Tongue (tissue), 2 donors: Measurements from ENCODE around the gene CST7. TPM values are rescaled to one million over a fixed set of nuclear protein-coding genes. Genes with fewer than 3 reads are reported as not detected.
A peak's percentile ranks its signal among the peaks of the same experiment; 100 is the strongest.

ENCODE experiments used
- DNase-seq: peaks from one replicate; pipeline ENCODE4 v3.0.0-alpha.2; 2015
- total RNA-seq: library from RNA; depleted of rRNA; stranded (reverse); fragments of >200 nt; gene quantifications from one replicate; pipeline ENCODE4 v1.2.3, GENCODE V29; 2014

CST7 gene
- total RNA-seq, 1 donor from 2014 or later: not detected

DNA sequence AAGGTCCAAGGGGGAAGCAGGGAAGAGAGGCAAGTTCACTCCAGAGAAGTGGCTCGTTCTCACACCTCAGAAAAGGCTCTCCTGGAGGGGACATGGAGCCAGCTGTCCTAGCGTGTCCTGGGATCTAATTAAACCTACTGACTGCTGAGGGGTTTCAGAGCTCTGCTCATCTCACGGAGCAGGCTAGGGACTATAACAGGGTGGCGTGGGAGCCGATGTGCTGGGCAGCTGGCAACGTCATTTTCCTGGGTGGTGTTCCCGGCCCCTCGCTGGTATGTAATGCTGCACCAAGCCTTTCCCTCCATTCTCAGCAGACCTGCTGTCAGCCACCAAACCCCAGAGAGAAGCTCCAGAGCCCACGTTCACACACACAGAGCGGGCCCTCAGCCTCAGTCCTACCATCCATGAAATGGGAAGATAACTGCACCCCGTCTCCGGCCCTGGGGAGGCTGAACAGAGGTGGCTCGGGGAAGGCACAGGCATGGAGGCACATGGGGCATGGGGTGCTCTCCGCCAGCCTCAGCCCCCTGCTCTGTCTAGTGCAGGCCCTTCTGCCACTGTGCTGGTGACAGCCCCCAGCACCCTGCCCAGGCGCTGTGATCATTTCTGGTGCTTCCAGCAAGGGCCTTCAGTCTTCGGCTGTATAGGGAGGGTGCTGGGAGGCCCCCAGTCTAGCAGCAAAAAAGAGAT is 1.9 kb downstream of the CST7 start:
- no peak for DNase-seq

DNA sequence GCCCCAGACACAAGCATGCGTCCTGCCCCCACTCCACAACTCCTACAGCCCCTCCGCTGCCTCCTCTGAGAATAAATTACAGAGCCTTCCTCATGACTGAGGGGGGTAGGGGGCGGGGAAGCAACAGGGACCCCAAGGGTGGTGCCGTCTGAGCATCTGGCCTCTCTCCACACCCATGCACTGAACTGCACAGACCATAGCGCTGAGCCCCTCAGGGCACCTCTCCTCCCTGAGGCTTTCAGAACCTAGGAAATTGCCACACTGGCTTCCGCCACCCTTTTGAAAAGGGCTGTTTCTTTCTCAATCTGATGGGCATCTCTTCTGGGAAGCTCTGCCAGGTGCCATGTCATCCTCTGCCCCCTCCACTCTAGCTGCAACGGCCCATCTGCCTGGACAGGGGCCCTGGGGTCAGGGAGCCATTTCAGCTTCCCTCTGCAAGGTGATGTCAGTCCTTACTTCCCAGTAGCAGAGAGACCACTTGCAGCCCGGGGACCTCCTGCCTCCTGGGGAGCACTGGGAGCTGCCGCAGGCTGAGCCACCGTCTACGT is 2.5 kb downstream of the CST7 start:
- DNase-seq: no peak

DNA sequence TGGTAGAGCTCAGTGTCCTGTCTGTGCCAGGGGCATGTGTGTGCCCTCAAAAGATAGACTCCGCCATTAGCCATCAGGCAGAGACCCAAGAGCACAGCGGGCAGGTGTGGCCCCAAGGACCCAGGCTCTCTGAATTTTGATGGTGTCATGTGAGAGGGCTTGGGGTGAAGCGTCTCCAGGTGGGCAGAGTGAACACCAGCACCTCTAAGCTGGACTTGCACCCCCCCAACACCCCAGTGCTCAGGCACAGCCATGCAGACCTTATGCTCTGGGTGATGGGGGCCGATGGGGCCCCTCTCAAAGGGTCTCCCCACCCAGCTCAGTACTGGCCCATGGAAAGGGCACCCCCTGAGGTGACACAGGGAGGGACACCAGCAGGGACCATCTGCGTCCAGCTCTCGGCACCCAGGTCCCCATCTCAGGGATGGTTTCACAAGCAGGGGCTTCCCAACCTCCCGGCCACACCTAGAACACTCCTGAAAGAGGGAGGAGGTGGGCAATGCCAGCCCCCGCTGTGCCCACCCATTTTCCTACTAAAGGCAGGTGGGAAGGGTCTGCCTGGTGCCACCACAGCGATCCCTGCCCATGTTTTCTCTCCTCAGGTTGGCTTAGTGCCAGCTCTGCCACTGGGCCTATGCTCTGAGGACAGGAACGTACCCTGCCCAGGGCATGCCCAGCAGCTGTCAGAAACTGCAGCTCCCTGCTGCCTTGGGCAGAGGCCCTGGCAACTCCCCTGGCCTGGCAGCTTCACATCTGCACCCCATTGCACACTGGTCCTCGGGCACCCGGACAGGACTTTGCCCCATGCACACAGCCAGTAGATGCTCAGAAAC is 3.5 kb downstream of the CST7 start:
- DNase-seq: no peak

DNA sequence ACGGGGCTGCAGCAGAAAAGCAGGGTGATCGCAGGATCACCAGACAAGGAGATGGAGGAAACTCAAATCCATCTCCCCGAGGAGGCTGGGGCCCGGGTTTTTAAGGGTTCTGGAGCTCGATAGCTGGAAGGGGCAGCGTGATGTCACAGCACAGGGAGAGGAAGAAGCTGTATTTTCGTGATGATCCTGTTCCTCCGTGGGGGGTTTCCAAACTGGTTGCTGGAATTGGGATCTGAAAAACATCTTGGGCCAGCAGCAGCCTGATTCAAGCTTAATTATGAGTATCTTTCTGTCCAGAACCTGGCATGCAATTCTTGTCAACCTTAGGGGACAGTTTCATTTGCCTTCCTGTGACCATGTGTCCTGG is 4.1 kb downstream of the CST7 start:
- no peak for DNase-seq

DNA sequence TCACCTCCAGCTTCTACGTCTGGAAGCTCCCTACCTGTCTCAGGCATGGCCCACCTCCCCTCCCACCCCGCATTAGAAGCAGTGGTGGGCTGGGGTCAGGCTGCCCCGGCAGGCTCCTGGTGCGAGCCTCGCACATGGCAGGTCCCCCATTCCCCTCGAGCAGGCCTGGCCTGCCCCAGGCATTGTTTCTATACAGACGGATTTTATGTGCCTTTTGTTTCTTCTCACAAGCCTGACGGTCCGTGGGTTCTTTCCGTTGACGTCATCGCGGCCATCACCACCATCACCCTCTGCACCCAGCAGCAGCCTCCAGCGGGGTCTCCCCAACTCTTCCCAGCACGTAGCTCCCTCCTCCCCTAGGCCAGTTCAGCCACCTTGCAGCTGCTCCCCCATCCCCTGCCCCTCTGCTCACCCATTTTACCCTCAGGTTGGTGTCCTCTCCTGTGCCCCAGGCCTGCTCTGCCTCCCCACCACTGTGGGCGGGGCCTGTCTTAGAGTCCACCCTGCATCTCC is 4.6 kb downstream of the CST7 start:
- no peak for DNase-seq

DNA sequence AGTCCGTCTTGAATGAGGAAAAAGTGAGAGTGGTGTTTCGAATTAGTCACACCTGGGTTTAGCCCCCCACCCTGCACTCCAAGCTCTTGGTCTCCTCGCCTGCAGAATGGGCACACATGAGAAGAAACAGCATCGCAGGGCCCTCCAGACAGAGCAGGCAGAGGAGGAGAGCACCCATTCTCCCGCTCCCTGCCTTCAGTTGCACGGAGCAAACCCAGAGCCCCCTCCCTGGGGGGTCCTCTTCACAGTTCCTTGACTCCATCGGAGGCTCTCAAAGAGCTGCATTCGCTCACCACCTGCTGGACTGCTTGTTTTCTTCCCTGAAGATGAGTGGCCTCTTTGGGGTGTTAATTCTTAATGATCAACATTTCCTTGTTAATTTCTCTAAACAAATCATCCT is 5.1 kb downstream of the CST7 start:
- no peak for DNase-seq

DNA sequence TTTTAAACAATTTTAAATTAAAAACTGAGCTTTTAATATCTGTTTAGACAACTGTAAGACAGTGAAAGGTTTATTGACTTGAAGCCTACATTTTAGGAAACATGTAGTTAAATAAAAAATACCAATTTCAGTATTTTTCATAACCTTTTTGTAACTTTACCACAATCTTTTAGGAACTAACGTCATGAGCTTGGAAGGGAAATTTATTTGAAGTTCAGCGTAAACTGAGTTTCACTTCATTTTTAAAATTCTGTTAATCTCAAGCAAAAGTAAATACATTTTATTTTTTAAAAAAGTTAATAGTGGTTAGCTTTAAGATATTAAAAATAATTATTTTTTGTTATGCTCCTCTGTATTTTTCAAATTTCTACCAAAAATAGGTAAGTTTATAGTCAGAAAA is 5.5 kb downstream of the CST7 start:
- no peak for DNase-seq

DNA sequence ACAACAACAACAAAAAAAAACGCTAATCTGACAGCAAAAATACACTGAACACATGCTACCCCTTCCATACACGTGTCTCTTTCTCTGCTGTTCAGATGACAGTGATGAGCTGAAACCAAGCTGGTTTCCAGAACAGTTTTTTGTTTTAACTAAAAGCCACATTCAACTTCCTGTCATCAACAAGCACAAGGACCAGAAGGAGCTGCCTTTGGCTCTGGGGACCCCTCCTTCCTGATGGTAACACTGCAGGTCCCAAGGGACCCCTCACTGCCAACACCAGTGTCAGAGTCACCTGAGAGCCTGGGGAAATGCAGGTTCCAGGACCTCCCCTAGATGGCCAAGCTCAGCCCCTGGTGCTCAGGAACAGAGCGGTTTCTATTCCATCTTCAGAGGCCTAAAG is 6.0 kb downstream of the CST7 start:
- no peak for DNase-seq

DNA sequence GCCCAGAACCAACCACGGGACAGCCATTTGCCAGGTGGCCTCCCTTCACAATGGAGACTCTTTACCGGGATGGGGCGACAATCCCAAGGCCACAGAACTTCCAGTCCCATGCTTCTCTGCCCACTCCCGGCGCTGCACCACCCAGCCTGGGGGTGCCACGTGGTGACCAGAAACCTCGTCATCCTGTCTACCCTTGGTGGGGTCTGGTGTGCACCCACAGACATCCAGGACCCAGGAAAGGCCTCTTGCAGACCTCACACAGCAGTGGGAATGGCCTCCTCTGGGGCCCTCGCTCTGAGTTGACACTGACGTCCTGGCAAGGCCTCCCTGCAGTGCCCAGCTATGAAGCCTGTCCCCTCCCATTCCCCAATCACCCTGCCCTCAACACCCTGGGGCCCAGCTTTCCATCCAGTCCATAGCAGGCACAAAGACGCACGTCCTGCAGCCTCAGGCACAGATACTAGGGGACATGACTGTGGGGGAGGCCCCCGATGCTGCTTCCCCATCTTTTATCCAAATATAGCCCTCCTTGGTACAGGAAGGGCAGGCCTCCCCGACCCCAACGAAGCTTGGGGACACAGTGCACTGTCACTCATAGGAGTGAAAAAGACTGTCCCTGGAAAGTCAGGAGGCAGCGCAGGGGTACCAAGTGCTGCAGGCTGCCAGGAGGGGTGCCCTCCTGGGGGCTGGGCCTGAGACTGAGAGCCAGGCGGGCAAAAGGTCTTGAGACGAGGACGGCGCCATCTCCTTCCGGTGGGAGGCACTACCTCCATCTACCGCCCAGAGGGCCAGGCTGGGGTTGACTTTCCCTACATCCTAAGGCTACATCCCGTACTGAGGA is 7.2 kb downstream of the CST7 start:
- DNase-seq: no peak

DNA sequence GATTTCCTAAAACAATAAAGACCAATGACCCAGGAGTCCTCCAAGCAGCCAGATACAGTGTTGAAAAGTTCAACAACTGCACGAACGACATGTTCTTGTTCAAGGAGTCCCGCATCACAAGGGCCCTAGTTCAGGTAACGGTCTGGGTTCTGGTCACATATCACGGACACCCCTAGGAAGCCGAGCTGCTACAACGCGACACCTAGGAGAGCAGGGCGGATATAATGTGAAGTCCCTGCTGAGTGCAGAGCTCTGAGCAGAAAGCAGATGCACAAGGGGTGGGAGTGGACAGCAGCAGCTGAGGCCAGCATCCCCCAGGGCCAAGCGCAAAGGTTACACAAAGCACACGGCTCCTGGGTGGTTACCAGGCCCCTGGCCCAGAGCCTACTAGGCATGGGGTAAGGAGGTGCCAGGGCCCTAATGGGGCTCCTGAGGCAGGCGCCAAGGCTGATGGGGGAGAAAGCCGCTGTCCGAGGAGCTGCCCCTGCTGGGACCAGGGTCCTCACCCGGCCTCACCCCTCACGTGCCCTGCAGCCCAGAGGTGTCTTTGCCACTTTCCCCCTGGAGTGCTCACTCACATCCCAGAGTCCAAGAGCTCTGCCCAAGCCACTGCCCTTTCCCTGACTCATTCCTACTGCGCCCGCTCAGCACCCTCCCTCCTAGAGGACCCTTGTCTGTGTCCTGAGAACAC is 8.4 kb downstream of the CST7 start:
- no peak for DNase-seq

DNA sequence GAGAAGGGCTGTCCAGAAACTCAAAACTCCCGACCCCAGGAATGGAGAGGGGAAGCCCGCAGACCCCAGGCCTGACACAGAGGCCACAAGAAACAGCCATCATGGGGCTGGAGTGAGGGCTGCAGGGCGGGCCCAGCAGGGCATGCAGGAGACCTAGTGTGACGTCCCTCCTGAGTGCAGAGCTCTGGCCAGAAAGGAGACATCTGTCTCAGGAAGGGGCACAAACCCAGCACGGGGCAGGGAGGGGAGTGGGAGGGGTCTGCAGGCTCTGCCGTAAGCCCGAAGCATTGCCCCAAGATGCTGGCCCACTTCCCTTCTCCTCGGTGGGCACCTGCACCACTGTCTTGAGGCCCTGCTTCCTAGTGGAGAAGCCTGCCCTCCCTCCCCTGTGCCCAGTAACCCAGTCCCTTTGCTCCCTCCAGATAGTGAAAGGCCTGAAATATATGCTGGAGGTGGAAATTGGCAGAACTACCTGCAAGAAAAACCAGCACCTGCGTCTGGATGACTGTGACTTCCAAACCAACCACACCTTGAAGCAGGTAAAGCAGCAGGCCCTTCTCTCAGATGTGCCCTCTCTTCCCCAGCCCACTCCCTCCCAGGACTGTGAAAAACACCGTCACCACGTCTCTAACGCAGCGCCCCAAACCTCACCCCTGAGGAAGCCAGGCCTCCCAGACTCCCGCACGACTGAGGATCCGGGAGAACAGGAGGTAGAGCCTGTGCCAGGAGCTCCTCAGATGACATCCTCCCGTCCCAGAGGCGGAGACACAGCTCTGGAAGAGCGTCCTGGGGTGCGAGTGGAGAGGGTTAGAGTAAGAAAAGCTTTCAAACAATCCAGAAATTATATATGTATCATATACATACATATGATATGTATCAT is 9.7 kb downstream of the CST7 start:
- DNase-seq: no peak

DNA sequence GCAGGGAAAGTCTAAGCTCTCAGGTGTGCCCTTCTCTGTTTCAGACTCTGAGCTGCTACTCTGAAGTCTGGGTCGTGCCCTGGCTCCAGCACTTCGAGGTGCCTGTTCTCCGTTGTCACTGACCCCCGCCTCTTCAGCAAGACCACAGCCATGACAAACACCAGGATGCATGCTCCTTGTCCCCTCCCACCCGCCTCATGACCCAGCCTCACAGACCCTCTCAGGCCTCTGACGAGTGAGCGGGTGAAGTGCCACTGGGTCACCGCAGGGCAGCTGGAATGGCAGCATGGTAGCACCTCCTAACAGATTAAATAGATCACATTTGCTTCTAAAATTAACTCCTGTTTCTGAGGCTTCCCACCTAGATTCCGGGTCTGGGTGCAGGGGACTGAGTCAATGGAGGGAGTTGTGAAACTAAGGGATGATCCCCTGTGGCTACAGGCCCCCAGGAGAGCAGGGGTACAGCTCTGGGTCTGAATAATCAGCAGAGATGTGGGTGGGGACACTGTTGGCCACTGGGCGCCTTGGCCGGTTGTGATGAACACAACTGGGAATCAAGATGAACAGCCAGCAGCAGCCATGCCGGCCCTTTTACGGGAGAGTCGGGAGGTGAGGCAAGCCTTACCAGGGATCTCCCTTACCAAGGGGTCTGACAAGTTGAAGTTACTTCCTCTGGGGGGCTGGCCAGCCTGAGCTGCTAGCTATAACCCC is 10.7 kb downstream of the CST7 start:
- DNase-seq: no peak

DNA sequence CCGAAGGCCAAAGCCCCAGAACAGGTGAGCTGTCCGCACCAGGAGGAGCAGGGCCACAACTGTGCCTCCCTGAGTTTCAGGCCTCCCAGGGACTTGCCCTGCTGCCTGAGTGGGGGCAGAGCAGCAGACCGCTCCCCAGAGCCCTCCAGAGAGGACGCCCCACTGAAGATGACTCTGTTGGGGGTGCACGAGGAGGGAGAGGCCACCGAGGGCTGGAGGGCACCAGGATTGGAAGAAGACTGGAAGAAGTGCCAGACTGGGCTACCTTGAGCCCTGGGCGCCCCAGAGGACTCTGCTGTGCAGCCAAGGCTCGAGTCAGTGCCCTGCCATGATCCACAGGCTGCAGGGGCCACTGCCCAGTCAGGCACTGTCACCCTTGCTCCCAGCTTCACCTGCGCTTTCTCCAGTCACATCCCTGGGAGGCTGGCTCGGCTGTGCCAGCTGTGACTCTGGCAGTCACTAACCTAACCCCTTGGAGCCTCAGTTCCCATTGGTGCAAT is 11.3 kb downstream of the CST7 start:
- no peak for DNase-seq

DNA sequence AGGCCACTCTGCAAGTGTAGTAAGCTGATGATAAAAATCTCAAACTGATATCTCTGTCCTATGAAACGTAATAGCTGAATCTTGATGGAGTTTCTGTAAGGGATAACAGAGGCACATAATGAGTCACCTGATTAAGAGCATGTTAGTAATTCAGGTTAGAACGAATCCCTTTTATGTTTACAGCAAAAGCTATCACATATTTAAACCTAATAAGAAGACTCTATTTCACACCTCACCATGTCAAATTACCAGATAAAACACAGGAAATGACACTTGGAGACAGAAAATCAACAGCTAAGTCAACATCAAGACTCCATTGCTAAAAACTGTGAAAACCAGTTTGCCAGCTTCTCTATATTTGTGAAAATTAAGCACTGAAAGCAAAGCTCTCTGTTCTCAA is 11.8 kb downstream of the CST7 start:
- DNase-seq: no peak

DNA sequence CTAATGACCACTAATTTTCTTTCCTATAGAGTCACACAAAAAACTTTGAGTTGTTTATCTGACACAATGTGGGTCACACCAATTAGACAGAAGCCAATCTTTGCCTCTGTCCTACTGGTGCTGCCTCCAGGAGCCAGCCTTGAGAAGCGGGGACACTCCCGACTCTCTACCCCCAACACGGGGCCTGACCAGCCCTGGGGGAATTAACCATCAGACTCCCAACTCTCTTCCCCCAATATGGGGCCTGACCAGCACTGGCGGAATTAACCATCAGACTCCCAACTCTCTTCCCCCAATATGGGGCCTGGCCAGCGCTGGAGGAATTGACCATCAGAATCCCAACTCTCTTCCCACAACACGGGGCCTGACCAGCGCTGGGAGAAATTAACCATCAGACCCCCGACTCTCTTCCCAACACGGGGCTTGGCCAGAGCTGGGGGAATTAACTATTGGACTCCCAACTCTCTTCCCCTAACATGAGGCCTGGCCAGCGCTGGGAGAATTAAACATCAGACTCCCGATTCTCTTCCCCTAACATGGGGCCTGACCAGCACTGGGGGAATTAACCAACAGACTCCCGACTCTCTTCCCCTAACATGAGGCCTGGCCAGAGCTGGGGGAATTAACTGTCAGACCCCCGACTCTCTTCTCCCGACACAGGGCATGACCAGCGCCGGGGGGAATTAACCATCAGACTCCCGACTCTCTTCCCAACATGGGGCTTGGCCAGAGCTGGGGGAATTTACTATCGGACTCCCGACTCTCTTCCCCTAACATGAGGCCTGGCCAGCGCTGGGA is 12.5 kb downstream of the CST7 start:
- DNase-seq: no peak

DNA sequence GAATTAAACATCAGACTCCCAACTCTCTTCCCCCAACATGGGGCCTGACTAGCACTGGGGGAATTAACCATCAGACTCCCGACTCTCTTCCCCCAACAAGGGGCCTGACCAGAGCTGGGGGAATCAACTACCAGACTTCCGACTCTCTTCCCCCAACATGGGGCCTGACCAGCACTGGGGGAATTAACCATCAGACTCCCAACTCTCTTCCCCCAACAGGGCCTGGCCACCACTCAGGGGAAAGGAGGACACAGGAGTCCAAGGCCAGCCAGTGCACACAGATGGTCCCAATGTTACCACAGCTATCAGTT is 13.1 kb downstream of the CST7 start:
- DNase-seq: no peak

DNA sequence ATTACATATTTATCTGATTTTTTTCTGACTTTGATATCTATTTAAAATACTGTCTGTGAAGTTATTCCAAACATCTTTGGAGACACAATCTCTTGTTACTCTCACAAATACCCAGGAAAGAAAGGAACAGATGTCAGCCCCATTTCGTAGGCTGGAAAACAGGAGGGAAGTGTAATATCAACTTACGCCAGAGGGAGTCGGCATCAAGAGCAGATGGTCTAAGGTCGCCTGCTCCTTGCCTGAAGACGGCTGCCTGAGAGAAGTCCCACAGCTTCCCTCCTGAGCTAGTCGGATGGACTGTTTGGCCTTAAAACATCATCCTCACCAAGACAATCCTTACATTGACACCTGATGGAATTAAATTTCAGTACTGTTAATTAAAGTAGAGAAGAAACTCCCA is 13.4 kb downstream of the CST7 start:
- DNase-seq: no peak

DNA sequence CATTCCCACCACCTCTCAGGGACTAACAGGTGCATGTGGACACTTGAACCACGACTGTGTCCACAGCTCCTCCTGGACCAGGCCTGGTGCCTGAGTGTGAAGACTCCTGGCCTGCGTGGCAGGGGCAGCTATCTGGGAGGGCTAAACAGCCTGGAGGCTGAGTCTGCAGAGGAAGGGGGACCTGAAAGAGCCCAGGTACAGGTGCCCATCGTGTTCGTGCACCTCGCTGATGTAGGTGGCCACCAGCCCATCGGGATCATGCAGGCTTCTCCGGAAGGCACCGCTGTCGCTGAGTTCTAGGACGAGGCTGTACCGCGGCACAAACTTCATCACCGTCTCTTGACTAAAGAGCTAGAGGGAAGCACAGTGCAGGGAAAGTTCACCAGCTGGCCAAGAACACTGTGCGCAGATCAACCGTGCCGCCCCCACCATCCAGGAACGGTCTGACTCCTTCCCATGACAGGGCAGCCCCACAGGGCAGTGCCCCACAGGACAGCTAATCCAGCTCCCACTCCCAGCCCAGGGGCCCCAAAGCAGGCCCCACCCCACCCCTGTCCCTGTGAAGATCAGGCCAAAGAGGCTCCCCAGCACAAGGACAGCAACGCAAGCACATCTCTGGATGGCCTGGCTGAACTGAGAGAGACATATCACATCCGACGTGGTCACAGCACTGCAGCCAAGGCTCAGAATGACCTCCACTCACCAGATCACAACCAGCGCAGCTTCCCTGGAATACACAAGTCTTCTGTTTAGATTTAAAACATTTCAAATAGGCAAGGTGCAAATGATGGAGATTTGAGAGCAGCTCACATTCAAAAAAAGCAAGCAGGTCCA is 14.8 kb downstream of the CST7 start:
- DNase-seq: no peak

DNA sequence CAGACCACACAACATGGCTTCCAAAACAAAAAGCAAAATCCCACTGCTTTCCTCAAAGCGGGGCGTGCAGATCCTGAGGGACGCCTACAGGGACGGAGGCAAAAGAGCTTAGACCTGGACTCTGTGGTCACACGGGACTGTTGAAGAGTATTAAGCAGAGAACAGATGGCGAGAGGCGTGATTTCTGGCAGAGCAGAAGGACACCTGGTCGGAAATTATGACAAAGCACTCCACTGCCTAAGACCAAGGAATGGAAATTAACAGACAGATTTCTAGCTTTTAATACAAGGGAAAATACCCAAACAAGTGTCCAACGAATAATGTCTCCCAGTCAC is 15.4 kb downstream of the CST7 start:
- peak; percentile 83 for DNase-seq
